ENCODE measurements around the gene DUSP5. TPM values are rescaled to one million over a fixed set of nuclear protein-coding genes. Genes with fewer than 3 reads are reported as not detected.

DUSP5 gene
- total RNA-seq, 1 donor from 2014 or later: 0.34 TPM

- Mint-ChIP-seq H3K36me3 (peaks cover 23% of the 10 kb centered on the region), H3K27me3 (ENCODE audit: insufficient read depth, low read depth) (peaks cover 5% of the 10 kb centered on the region), H3K9me3 (no peaks in the 10 kb centered on the region), H3K4me1 (no peaks in the 10 kb centered on the region), H3K27ac (no peak overlapping the region), H3K4me3 (no peak overlapping the region)
- Histone ChIP-seq H3K4me1 (peaks cover 11% of the 10 kb centered on the region), H3K79me2 (ENCODE audit: low read depth) (no peaks in the 10 kb centered on the region), H3K4me2 (no peak overlapping the region), H3K9me3 (ENCODE audit: low read depth) (no peaks in the 10 kb centered on the region), H2AFZ (replicated peaks) (no peak overlapping the region), H3F3A (ENCODE audit: low read depth) (peaks cover 9% of the 10 kb centered on the region), H3K27me3 (no peaks in the 10 kb centered on the region), H3K4me3 (no peak overlapping the region), H3K36me3 (no peaks in the 10 kb centered on the region), H4K20me1 (ENCODE audit: low read depth) (no peaks in the 10 kb centered on the region), H3K9ac (no peak overlapping the region), H3K27ac (no peak overlapping the region)
- DNase-seq (ENCODE audit: low spot score): no peak
- TF ChIP-seq EZH2phosphoT487 (IDR thresholded peaks at IDR 0.05) (no peak), EZH2 (IDR thresholded peaks at IDR 0.05) (no peak)
- TF ChIP-seq, protein P1, sequence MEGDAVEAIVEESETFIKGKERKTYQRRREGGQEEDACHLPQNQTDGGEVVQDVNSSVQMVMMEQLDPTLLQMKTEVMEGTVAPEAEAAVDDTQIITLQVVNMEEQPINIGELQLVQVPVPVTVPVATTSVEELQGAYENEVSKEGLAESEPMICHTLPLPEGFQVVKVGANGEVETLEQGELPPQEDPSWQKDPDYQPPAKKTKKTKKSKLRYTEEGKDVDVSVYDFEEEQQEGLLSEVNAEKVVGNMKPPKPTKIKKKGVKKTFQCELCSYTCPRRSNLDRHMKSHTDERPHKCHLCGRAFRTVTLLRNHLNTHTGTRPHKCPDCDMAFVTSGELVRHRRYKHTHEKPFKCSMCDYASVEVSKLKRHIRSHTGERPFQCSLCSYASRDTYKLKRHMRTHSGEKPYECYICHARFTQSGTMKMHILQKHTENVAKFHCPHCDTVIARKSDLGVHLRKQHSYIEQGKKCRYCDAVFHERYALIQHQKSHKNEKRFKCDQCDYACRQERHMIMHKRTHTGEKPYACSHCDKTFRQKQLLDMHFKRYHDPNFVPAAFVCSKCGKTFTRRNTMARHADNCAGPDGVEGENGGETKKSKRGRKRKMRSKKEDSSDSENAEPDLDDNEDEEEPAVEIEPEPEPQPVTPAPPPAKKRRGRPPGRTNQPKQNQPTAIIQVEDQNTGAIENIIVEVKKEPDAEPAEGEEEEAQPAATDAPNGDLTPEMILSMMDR (IDR thresholded peaks at IDR 0.05): no peak
Observed at GRCh38 chr10:110511734-110512449, 14.2 kb downstream of the DUSP5 start.

DNA sequence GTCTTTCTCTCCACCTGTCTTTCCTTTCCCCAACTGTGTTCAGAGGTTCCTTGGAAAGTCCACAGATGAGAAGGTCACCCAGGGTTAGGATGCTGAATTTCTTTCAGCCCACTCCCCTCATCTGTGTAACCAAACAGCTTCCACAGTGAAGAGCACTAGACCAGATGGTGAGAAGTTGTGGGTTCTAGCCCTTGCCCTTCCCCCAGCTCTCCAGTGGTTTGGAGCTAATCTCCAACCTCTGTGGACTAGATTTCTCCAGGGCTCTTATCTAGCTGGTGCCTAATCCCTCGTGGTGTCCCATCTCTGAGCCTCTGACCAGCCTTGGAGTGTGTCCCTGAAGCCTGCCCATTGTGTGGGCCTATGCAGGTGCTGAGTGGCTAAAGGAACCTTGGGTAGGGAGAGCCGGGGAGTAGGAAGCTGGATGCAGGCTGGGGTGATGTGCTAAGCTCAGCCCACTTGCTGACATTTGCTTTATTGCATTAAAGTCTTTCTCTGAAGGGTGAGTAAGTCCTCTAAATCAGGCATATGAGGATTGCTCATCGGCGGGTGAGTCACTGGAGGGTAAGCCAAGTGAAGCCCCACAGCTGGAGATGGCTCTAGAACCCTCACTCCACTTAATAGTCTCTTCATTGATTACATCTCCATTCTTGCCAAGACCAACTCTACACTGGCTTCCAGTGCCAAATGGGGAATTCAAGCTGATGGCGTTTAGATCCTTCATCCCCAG, 14.9 kb downstream of the DUSP5 start:
- Histone ChIP-seq H3K36me3 (no peaks in the 10 kb centered on the region), H3K79me2 (ENCODE audit: low read depth) (no peaks in the 10 kb centered on the region), H3K9ac (no peak overlapping the region), H4K20me1 (ENCODE audit: low read depth) (no peaks in the 10 kb centered on the region), H3K4me2 (no peak overlapping the region), H2AFZ (replicated peaks) (no peak overlapping the region), H3K27ac (no peak overlapping the region), H3K4me1 (peaks cover 9% of the 10 kb centered on the region), H3K9me3 (ENCODE audit: low read depth) (no peaks in the 10 kb centered on the region), H3F3A (ENCODE audit: low read depth) (peaks cover 9% of the 10 kb centered on the region), H3K4me3 (no peak overlapping the region), H3K27me3 (no peaks in the 10 kb centered on the region)
- Mint-ChIP-seq H3K36me3 (peaks cover 23% of the 10 kb centered on the region), H3K27ac (no peak overlapping the region), H3K9me3 (no peaks in the 10 kb centered on the region), H3K4me1 (no peaks in the 10 kb centered on the region), H3K4me3 (no peak overlapping the region), H3K27me3 (ENCODE audit: insufficient read depth, low read depth) (peaks cover 4% of the 10 kb centered on the region)
- DNase-seq (ENCODE audit: low spot score): no peak
- TF ChIP-seq EZH2phosphoT487 (IDR thresholded peaks at IDR 0.05): no peak
- TF ChIP-seq, protein P1 (IDR thresholded peaks at IDR 0.05): no peak
- TF ChIP-seq EZH2 (IDR thresholded peaks at IDR 0.05): no peak

DNA sequence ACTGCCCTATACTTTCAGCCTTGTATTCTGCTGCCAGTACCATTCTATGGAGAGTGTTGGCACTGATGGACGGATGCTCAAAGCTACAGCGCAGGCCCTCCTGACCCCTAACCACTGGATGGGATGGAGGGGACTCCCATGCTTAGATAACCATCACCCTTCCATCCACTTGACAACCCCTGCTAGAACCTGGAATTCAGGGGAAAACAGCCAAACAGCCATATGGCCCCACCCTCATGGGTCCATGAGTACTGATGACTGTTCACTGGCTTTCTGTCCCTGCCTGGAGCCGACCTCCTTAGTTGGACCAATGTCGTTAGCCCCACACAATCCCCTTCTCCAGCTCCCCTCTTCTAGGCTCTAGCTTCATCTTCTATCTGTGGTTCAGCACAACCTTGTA, 16.2 kb downstream of the DUSP5 start:
- Histone ChIP-seq H3K4me3 (no peak overlapping the region), H3K9ac (no peak overlapping the region), H3K27ac (no peak overlapping the region), H4K20me1 (ENCODE audit: low read depth) (no peaks in the 10 kb centered on the region), H3F3A (ENCODE audit: low read depth) (no peaks in the 10 kb centered on the region), H3K4me1 (no peaks in the 10 kb centered on the region), H3K4me2 (no peak overlapping the region), H3K79me2 (ENCODE audit: low read depth) (no peaks in the 10 kb centered on the region), H2AFZ (replicated peaks) (no peak overlapping the region), H3K27me3 (no peaks in the 10 kb centered on the region), H3K36me3 (no peaks in the 10 kb centered on the region), H3K9me3 (ENCODE audit: low read depth) (no peaks in the 10 kb centered on the region)
- H3K36me3 Mint-ChIP-seq: peaks cover 18% of the 10 kb centered on the region
- H3K27me3 Mint-ChIP-seq (ENCODE audit: insufficient read depth, low read depth): peaks cover 5% of the 10 kb centered on the region
- no peaks in the 10 kb centered on the region for H3K4me1 Mint-ChIP-seq
- H3K9me3 Mint-ChIP-seq: no peaks in the 10 kb centered on the region
- no peak for DNase-seq (ENCODE audit: low spot score)
- TF ChIP-seq, protein P1 (IDR thresholded peaks at IDR 0.05): no peak
- TF ChIP-seq EZH2phosphoT487 (IDR thresholded peaks at IDR 0.05) (no peak), EZH2 (IDR thresholded peaks at IDR 0.05) (no peak)
- H3K27ac Mint-ChIP-seq: no peak overlapping the region
- no peak overlapping the region for H3K4me3 Mint-ChIP-seq

Measured in neural progenitor cell (in vitro differentiated cells).